ENCODE results near the gene KDM4C.

KDM4C gene

DNA sequence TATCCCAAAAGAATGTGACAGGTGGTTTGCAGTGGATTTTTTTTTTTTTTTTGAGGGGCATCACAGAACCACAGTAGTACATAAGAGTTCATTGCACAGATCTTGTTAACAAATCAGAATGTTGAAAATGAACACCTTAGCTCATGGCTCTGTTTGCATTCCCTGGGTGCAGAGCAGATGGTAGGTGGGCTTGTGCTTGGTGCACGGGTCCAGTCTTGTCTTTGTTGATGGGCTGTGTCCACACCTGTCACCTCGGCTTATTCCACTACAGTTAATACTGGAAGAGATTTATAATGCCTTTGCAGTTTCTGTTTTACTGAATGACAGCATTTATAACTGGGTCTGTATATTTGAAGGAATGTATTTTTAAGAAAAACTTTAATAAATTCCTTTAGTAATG lies 146.6 kb downstream of the KDM4C start:
- no peak for DNase-seq (ENCODE audit: low read depth in 2 of 2)
- no peak overlapping the region for H3K4me3 ChIP-seq (replicated peaks in 1 of 2; ENCODE audit: low read depth in 2 of 2, low read length in 2 of 2)
- TF ChIP-seq, protein P1, sequence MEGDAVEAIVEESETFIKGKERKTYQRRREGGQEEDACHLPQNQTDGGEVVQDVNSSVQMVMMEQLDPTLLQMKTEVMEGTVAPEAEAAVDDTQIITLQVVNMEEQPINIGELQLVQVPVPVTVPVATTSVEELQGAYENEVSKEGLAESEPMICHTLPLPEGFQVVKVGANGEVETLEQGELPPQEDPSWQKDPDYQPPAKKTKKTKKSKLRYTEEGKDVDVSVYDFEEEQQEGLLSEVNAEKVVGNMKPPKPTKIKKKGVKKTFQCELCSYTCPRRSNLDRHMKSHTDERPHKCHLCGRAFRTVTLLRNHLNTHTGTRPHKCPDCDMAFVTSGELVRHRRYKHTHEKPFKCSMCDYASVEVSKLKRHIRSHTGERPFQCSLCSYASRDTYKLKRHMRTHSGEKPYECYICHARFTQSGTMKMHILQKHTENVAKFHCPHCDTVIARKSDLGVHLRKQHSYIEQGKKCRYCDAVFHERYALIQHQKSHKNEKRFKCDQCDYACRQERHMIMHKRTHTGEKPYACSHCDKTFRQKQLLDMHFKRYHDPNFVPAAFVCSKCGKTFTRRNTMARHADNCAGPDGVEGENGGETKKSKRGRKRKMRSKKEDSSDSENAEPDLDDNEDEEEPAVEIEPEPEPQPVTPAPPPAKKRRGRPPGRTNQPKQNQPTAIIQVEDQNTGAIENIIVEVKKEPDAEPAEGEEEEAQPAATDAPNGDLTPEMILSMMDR (IDR thresholded peaks at IDR 0.05; ENCODE audit: low read depth, low read length) = no peak

DNA sequence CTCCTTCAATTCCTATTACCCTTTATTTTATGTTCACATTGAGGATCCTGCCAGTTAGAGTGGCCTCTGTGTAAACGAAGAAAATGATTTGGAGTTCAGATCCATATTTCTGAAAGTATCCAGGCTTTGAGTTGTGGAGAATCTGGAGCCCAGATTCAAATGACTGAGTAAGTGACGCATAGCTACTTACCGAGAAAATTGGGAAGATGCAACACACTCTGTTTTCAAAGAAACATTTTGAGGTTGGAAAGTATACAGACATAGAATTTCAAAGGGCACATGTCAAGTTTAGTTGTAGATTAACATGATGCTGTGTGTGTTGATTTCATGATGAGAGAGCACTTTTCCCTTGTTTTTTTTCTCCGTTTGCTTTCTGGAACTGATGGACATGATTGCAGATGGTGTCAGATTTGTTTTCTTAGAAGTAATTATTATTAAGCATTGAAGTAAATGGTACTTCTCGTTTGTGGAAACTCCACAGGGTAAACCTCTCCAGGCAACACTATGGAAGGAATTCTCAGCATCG lies 148.1 kb downstream of the KDM4C start:
- DNase-seq (ENCODE audit: low read depth in 2 of 2) = no peak
- no peak overlapping the region for H3K4me3 ChIP-seq (replicated peaks in 1 of 2; ENCODE audit: low read depth in 2 of 2, low read length in 2 of 2)
- TF ChIP-seq, protein P1 (IDR thresholded peaks at IDR 0.05; ENCODE audit: low read depth, low read length) = no peak

DNA sequence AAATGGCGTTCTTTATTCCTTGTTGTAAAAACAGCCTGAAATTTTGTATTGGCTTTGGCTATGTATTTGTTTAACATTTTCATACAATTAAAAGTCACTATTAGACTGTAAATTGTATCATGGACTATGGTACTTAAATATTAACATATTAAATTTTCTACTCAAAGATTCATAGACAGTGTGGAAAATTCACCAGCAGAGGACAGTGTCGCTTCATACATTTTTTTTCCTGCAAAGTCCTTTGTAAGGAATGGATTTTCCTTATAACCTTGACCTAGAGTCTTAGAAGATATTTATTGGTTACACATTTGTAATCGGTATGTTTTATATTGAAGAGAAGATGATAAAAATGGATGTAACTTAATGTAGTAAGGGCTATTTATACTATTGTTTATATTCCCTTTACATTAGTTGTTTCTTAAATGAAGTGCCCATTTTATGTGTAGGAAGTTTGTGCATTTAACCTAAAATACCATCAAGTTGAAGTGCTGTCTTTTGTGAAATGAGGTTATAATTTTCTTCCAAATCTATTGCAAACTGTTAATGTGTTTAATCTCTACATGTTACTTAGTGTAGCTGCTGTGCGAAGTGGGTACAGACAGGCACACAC lies 150.1 kb downstream of the KDM4C start:
- peak; percentile 61 to 69 for DNase-seq (ENCODE audit: low read depth in 2 of 2)
- TF ChIP-seq, protein P1 (IDR thresholded peaks at IDR 0.05; ENCODE audit: low read depth, low read length) = peak; percentile 71
- no peak overlapping the region for H3K4me3 ChIP-seq (replicated peaks in 1 of 2; ENCODE audit: low read depth in 2 of 2, low read length in 2 of 2)

DNA sequence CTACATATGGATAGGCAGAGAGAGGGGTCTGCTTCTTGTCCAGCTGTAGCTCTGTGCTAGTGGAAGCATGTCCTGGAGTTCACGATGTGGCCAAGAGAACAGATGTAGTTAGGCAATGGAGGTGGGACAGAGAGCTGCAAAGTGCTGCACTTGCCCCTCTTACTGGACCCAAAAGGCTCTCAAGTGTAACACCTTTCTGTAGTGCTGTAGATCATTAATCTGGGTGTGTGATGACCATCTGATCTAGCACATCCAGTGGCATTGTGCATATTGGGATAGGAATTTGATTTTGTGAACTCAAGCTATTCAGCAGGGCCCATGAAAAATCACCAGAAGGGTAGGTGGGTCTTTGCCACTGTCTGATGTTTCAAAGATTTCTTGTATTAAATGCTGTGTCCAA lies 151.4 kb downstream of the KDM4C start:
- no peak overlapping the region for H3K4me3 ChIP-seq (replicated peaks in 1 of 2; ENCODE audit: low read depth in 2 of 2, low read length in 2 of 2)
- TF ChIP-seq, protein P1 (IDR thresholded peaks at IDR 0.05; ENCODE audit: low read depth, low read length) = no peak
- DNase-seq (ENCODE audit: low read depth in 2 of 2) = no peak

DNA sequence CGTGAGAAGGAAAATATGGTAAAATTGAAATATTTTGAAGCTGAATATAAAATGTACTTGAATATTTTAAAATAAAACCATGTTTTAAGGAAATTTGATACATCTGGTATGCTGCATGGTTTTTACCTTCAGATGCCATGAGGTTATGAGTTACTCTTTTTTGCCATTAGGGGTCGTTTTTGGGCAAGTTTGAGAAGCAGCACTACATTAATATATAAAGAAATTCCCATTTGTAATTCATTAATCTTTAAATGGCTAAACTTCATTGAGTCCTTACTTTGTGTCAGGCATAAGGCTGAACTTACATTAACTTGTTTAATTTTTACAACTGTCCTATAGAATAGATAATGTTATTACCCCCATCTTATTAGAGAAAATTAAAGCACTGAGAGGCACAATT lies 152.3 kb downstream of the KDM4C start:
- DNase-seq (ENCODE audit: low read depth in 2 of 2) = peak; percentile 52 to 56
- H3K4me3 ChIP-seq (replicated peaks in 1 of 2; ENCODE audit: low read depth in 2 of 2, low read length in 2 of 2) = no peak overlapping the region
- TF ChIP-seq, protein P1 (IDR thresholded peaks at IDR 0.05; ENCODE audit: low read depth, low read length) = peak; percentile 59

DNA sequence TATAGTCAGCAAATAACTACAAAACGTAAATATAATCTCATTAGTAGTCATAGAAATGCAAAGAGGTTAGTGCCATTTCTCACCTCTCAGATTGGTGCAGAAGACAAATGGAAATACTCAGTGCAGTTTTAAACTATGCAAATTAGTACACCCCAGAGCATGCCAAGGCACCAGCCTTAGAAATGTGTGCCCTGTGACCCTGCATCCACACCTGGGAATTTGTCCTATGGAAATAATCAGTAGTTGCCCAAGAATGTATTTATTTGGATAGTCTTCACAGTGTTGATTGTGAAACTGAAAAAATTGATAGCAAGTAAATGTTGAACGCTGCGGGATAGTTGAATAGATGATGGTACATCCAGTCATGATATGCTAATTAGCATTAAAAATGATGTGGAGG lies 152.7 kb downstream of the KDM4C start:
- no peak overlapping the region for H3K4me3 ChIP-seq (replicated peaks in 1 of 2; ENCODE audit: low read depth in 2 of 2, low read length in 2 of 2)
- TF ChIP-seq, protein P1 (IDR thresholded peaks at IDR 0.05; ENCODE audit: low read depth, low read length) = no peak
- no peak for DNase-seq (ENCODE audit: low read depth in 2 of 2)
